Upper lobe of right lung (tissue), 1 donor: ENCODE data around the gene APBA2. TPM values are rescaled to one million over a fixed set of nuclear protein-coding genes. Genes with fewer than 3 reads are reported as not detected.
A peak's percentile ranks its signal among the peaks of the same experiment; 100 is the strongest.

Experiments
- ATAC-seq: fragments of 200-7000 bp; cut with Tn5 transposase; one replicate; pipeline ENCODE4 v1.9.1; 2020; ENCODE audit warnings: mild to moderate bottlenecking, moderate library complexity
- DNase-seq: peaks from one replicate; pipeline ENCODE4 v3.0.0-alpha.2; 2020
- H3K27ac ChIP-seq: fragments of 200-600 bp; one replicate; pipeline ENCODE4 v1.8.0; 2022
- H3K27me3 ChIP-seq: fragments of 200-600 bp; one replicate; pipeline ENCODE4 v1.8.0; 2022; ENCODE audit warnings: mild to moderate bottlenecking
- H3K36me3 ChIP-seq: fragments of 200-600 bp; one replicate; pipeline ENCODE4 v1.8.0; 2022
- H3K4me1 ChIP-seq: fragments of 200-600 bp; one replicate; pipeline ENCODE4 v1.8.0; 2022
- H3K4me3 ChIP-seq: fragments of 200-600 bp; one replicate; pipeline ENCODE4 v1.8.0; 2022; ENCODE audit warnings: mild to moderate bottlenecking
- H3K9me3 ChIP-seq: fragments of 200-600 bp; one replicate; pipeline ENCODE4 v1.8.0; 2022
- CTCF ChIP-seq: fragments of 200-600 bp; IDR thresholded peaks from one replicate; pipeline ENCODE4 v1.8.0; 2022; ENCODE audit warnings: antibody characterized with exemption
- intact Hi-C: fragments of 100-400 bp; cut with DNase I; formaldehyde crosslinking; loops from one replicate; pipeline ENCODE4 v1.11.0; 2022
- total RNA-seq: library from RNA; stranded (reverse); fragmentation: NEBNext Ultra II Directional; extraction: Animal tissue kit (Norgen Biotek cat#: 25700); gene quantifications from one replicate; pipeline ENCODE4 v1.2.1, GENCODE V29; 2021
- donor health status: DM: no; HTN: yes; CAD: no; lungs with severe emphysema.

The APBA2 gene
- total RNA-seq, 1 donor from 2014 or later, result 4.2 TPM

- TF ChIP-seq CTCF, result no peak
- intact Hi-C loops, result no loop called here
- no peak for ATAC-seq
Observed at GRCh38 chr15:28895566-28895965, 9.8 kb downstream of the APBA2 start.

GRCh38 chr15:28896951-28897350 lies 11.2 kb downstream of the APBA2 start:
- no peak for ATAC-seq

More at GRCh38 chr15:28895566-28895965, 9.8 kb downstream of the APBA2 start:
- Histone ChIP-seq H3K27ac (no peak overlapping the region), H3K4me1 (no peaks in the 10 kb centered on the region), H3K4me3 (no peak overlapping the region), H3K36me3 (no peaks in the 10 kb centered on the region), H3K27me3 (no peaks in the 10 kb centered on the region), H3K9me3 (no peaks in the 10 kb centered on the region)
- no peak for DNase-seq

GRCh38 chr15:28897861-28898585 lies 12.2 kb downstream of the APBA2 start:
- no peaks in the 10 kb centered on the region for H3K36me3 ChIP-seq
- DNase-seq (peak; percentile 12), ATAC-seq (no peak)
- H3K27me3 ChIP-seq, result no peaks in the 10 kb centered on the region
- intact Hi-C loops, result no loop called here
- no peak overlapping the region for H3K4me3 ChIP-seq
- H3K9me3 ChIP-seq, result no peaks in the 10 kb centered on the region
- no peak overlapping the region for H3K27ac ChIP-seq
- no peak for TF ChIP-seq CTCF
- no peaks in the 10 kb centered on the region for H3K4me1 ChIP-seq

More at GRCh38 chr15:28896951-28897350, 11.2 kb downstream of the APBA2 start:
- H3K36me3 ChIP-seq, result no peaks in the 10 kb centered on the region
- TF ChIP-seq CTCF, result no peak
- no peak for DNase-seq
- no peaks in the 10 kb centered on the region for H3K27me3 ChIP-seq
- intact Hi-C loops, result no loop called here
- H3K4me1 ChIP-seq, result no peaks in the 10 kb centered on the region
- H3K9me3 ChIP-seq, result no peaks in the 10 kb centered on the region
- H3K4me3 ChIP-seq, result no peak overlapping the region
- H3K27ac ChIP-seq, result no peak overlapping the region

GRCh38 chr15:28899061-28899738 lies 13.4 kb downstream of the APBA2 start:
- ATAC-seq (no peak), DNase-seq (peak; percentile 40)
- no peak for TF ChIP-seq CTCF
- Histone ChIP-seq H3K36me3 (no peaks in the 10 kb centered on the region), H3K4me3 (no peak overlapping the region), H3K27me3 (no peaks in the 10 kb centered on the region), H3K4me1 (no peaks in the 10 kb centered on the region), H3K9me3 (no peaks in the 10 kb centered on the region), H3K27ac (no peak overlapping the region)
- intact Hi-C loops, result no loop called here

- Histone ChIP-seq H3K4me3 (no peak overlapping the region), H3K4me1 (no peaks in the 10 kb centered on the region), H3K36me3 (no peaks in the 10 kb centered on the region), H3K9me3 (no peaks in the 10 kb centered on the region), H3K27ac (no peak overlapping the region), H3K27me3 (no peaks in the 10 kb centered on the region)
- ATAC-seq, result no peak
- DNase-seq, result peak; percentile 48
- intact Hi-C loops, result no loop called here
- TF ChIP-seq CTCF, result no peak
Observed at GRCh38 chr15:28900041-28900891, 14.5 kb downstream of the APBA2 start.
